ENCODE results near the gene PABPN1L. TPM values are rescaled to one million over a fixed set of nuclear protein-coding genes. Genes with fewer than 3 reads are reported as not detected.

PABPN1L gene
- total and polyA plus RNA-seq, 10 donors: 0.26 to 1.3 (median 0.70) TPM; not detected in 4

GRCh38 chr16:88888461-88889387, 22.3 kb upstream of the PABPN1L start:
- WGBS, 5 donors: 77 to 84% (median 80%) methylated on average over 26 to 29 of the region's 30 CpGs
- Histone ChIP-seq H3K9me3 (no peaks in the 10 kb centered on the region), H3K36me3 (peaks cover 0 to 96% (median 53%) of the 10 kb centered on the region in 6 donors), H3K4me3 (no peak overlapping the region), H3K27ac (peak overlapping the region in 2 of 8 donors; percentile 28 to 51), H3K27me3 (replicated peaks in 1 of 7) (no peaks in the 10 kb centered on the region), H3K4me1 (peaks cover 0 to 31% (median 13%) of the 10 kb centered on the region in 6 donors)
- TF ChIP-seq POLR2AphosphoS5 (IDR thresholded peaks at IDR 0.05) (no peak), POLR2A (IDR thresholded peaks at IDR 0.05) (no peak), CTCF (IDR thresholded peaks at IDR 0.05 in 8 of 11, conservative IDR thresholded peaks at IDR 0.05 in 3 of 11) (no peak)
- no peak for DNase-seq
- intact Hi-C loops (cut with DNase I; ENCODE audit: low total_unique reads): no loop called here

GRCh38 chr16:88888057-88888456, 21.6 kb upstream of the PABPN1L start:
- Histone ChIP-seq H3K27me3 (replicated peaks in 1 of 7) (no peaks in the 10 kb centered on the region), H3K4me3 (no peak overlapping the region), H3K27ac (peak overlapping the region in 7 of 8 donors; percentile 29 to 69 (median 59)), H3K9me3 (no peaks in the 10 kb centered on the region), H3K4me1 (peaks cover 0 to 31% (median 13%) of the 10 kb centered on the region in 6 donors), H3K36me3 (peaks cover 0 to 96% (median 60%) of the 10 kb centered on the region in 6 donors)
- DNase-seq: no peak
- intact Hi-C loops (cut with DNase I; ENCODE audit: low total_unique reads): no loop called here
- 80 to 90% (median 85%) methylated on average over 4 to 14 of the region's 14 CpGs for WGBS, 5 donors
- TF ChIP-seq CTCF (IDR thresholded peaks at IDR 0.05 in 8 of 11, conservative IDR thresholded peaks at IDR 0.05 in 3 of 11) (no peak), POLR2AphosphoS5 (IDR thresholded peaks at IDR 0.05) (no peak), POLR2A (IDR thresholded peaks at IDR 0.05) (no peak)

DNA sequence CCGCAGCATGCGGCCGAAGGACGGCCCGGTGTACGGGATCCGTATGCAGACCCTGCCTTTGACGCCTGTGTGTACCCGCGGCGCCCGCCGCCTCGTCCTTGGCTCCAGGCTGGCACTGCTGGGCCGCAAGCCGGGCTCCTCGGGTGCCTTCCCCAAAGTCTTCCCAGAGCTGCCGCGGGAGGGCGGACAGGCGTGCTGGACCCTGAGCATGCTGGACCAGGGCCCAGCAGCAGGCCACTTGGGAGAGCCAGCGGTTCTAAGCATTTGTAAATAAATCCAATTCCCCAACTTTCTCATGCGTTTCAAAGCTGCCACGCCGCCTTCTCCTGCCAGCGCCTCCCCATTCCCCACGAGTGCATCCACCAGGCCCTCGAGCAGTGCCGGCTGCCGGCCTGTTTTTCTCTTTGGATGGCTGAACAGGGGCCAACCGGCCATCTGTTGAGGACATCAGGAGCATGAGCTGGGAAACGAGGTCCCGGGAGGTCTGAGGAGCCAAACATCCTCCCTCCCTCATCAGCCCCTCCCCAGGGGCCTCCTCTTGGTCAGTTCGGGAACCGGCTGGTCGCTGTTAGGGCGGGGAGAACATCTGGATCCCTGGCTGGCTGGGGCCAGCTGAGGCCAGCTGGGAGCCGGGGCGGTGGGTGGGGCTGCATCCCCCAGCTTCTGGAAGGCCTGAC, 20.5 kb upstream of the PABPN1L start:
- 87 to 90% (median 88%) methylated on average over 38 to 39 of the region's 39 CpGs for WGBS, 5 donors
- Histone ChIP-seq H3K27ac (peak overlapping the region in 6 of 8 donors; percentile 4 to 69 (median 59)), H3K36me3 (peaks cover 0 to 96% (median 64%) of the 10 kb centered on the region in 6 donors), H3K4me1 (peaks cover 0 to 31% (median 13%) of the 10 kb centered on the region in 6 donors), H3K4me3 (no peak overlapping the region), H3K27me3 (replicated peaks in 1 of 7) (no peaks in the 10 kb centered on the region), H3K9me3 (no peaks in the 10 kb centered on the region)
- TF ChIP-seq POLR2AphosphoS5 (IDR thresholded peaks at IDR 0.05): peak; percentile 49 to 84 (median 82)
- TF ChIP-seq CTCF (IDR thresholded peaks at IDR 0.05 in 8 of 11, conservative IDR thresholded peaks at IDR 0.05 in 3 of 11): peak in 1 of 11 experiments; percentile 4
- TF ChIP-seq POLR2A (IDR thresholded peaks at IDR 0.05): no peak
- intact Hi-C loops (cut with DNase I; ENCODE audit: low total_unique reads): no loop called here
- no peak for DNase-seq
